ENCODE data around the gene CEP41. TPM values are rescaled to one million over a fixed set of nuclear protein-coding genes. Genes with fewer than 3 reads are reported as not detected.

Gene CEP41
- total RNA-seq, 4 donors from 2014 or later = 1.6 to 6.6 (median 3.0) TPM

- H3K4me3 ChIP-seq (ENCODE audit: low read depth, poor library complexity, severe bottlenecking) = no peak overlapping the region
- intact Hi-C loops (cut with DNase I; ENCODE audit: low total_unique reads) = no loop called here
- WGBS, 2 donors = 85 to 89% methylated on average over 7 of the region's 10 CpGs
- TF ChIP-seq POLR2A (IDR thresholded peaks at IDR 0.05) = no peak
- TF ChIP-seq CTCF (IDR thresholded peaks at IDR 0.05) = no peak
- peak in 1 of 2 donors; percentile 73 for DNase-seq (ENCODE audit: low spot score in 2 of 2)
Observed at GRCh38 chr7:130346177-130346905, 94.5 kb downstream of the CEP41 start.

GRCh38 chr7:130345725-130346124 is 95.1 kb downstream of the CEP41 start:
- intact Hi-C loops (cut with DNase I; ENCODE audit: low total_unique reads) = no loop called here
- DNase-seq (ENCODE audit: low spot score in 2 of 2) = no peak
- 69 to 78% methylated on average over 4 to 5 of the region's 5 CpGs for WGBS, 2 donors
- no peak overlapping the region for H3K4me3 ChIP-seq (ENCODE audit: low read depth, poor library complexity, severe bottlenecking)
- TF ChIP-seq POLR2A (IDR thresholded peaks at IDR 0.05) (no peak), CTCF (IDR thresholded peaks at IDR 0.05) (no peak)

- TF ChIP-seq CTCF (IDR thresholded peaks at IDR 0.05) (no peak), POLR2A (IDR thresholded peaks at IDR 0.05) (no peak)
- H3K4me3 ChIP-seq (ENCODE audit: low read depth, poor library complexity, severe bottlenecking) = no peak overlapping the region
- peak in 1 of 2 donors; percentile 7 for DNase-seq (ENCODE audit: low spot score in 2 of 2)
- 52 to 71% methylated on average over 8 of the region's 8 CpGs for WGBS, 2 donors
- intact Hi-C loops (cut with DNase I; ENCODE audit: low total_unique reads) = no loop called here
Observed at GRCh38 chr7:130345136-130345535, 95.7 kb downstream of the CEP41 start.

GRCh38 chr7:130344271-130344866 is 96.4 kb downstream of the CEP41 start, which contains the start of gene CPA5:
TSS of gene CPA5 (plus strand) at chr7:130344816. CDS start at chr7:130346486, 1,670 bp downstream.
- intact Hi-C loops (cut with DNase I; ENCODE audit: low total_unique reads) = no loop called here
- no peak within 1 kb of the TSS for H3K4me3 ChIP-seq (ENCODE audit: low read depth, poor library complexity, severe bottlenecking)
- DNase-seq (ENCODE audit: low spot score in 2 of 2) = peak in 1 of 2 donors; percentile 28
- 91 to 94% methylated on average over 5 of the region's 5 CpGs for WGBS, 2 donors
- TF ChIP-seq POLR2A (IDR thresholded peaks at IDR 0.05) (no peak), CTCF (IDR thresholded peaks at IDR 0.05) (no peak)

Other genes starting within 250 kb of the CEP41 start
- gene TMEM209, start 235.6 kb downstream of the CEP41 start, total RNA-seq = 10 to 100 TPM in 2 of 4 donors, 1 to 10 TPM in 2; 8.0 to 12.7 (median 9.7) TPM
- gene SSMEM1, start 233.2 kb downstream of the CEP41 start, total RNA-seq = not detected
- gene CPA2, start 174.2 kb downstream of the CEP41 start, total RNA-seq = under 1 TPM in 1 of 4 donors, not detected in 3; 0.16 TPM
- gene CPA4, start 147.9 kb downstream of the CEP41 start, total RNA-seq = 100 to 1,000 TPM in 1 of 4 donors, 10 to 100 TPM in 3; 44.4 to 107 (median 66.1) TPM
- gene CPA5, start 96.2 kb downstream of the CEP41 start, total RNA-seq = not detected
- gene CPA1, start 60.5 kb downstream of the CEP41 start, total RNA-seq = 1 to 10 TPM in 1 of 4 donors, not detected in 3; 1.8 TPM
- gene MEST, start 51.1 kb upstream of the CEP41 start, total RNA-seq = 1 to 10 TPM in 3 of 4 donors, under 1 TPM in 1; 0.79 to 6.8 (median 4.9) TPM
- 10 to 100 TPM; 19.9 to 25.9 (median 23.8) TPM for gene COPG2, start 227.7 kb upstream of the CEP41 start, total RNA-seq
- not detected for gene TSGA13, start 245.5 kb upstream of the CEP41 start, total RNA-seq

Measured in lower leg skin (tissue), 4 donors.